22Rv1 (cell line): Measurements from ENCODE around the gene EFNB1.

Experiments used
- CTCF ChIP-seq: fragments of 450-650 bp; IDR thresholded peaks from 2 replicates; pipeline ENCODE4 v1.5.1; 2017; ENCODE audit warnings: mild to moderate bottlenecking
- ZFX ChIP-seq: fragments of 450-650 bp; IDR thresholded peaks from 2 replicates; pipeline ENCODE4 v1.6.1; 2017; ENCODE audit warnings: antibody characterized with exemption, borderline replicate concordance

- TF ChIP-seq CTCF (no peak), ZFX (no peak)
These were observed 20.0 kb upstream of the EFNB1 start for GRCh38 chrX:68808686-68809357.
